Activated B cell treated with CpG ODN at 0.5 μM for 24 hours (primary cell): ENCODE measurements around the gene MAML3. TPM values are rescaled to one million over a fixed set of nuclear protein-coding genes. Genes with fewer than 3 reads are reported as not detected.

ENCODE experiments used
- ATAC-seq: fragments of 200-7000 bp; cut with Tn5 transposase; one replicate; pipeline ENCODE4 v1.10.0; 2021; ENCODE audit warnings: low read depth, mild to moderate bottlenecking, moderate library complexity
- CTCF ChIA-PET: fragments of 350-600 bp; sonication (Branson Sonifier 250); formaldehyde crosslinking; loops from one replicate; lab custom pipeline; 2021; ENCODE audit warnings: antibody characterized with exemption; lab: Charles Lee
- POLR2A ChIA-PET: fragments of 350-600 bp; sonication (Branson Sonifier 250); formaldehyde crosslinking; loops from one replicate; lab custom pipeline; 2021; ENCODE audit warnings: antibody characterized with exemption; lab: Charles Lee
- DNase-seq: peaks from one replicate; pipeline ENCODE4 v3.0.0; 2022
- H3K27ac Mint-ChIP-seq: one replicate; pipeline ENCODE4 v1.8.0; 2020; ENCODE audit warnings: mixed read lengths
- H3K27me3 Mint-ChIP-seq: one replicate; pipeline ENCODE4 v1.8.0; 2021; ENCODE audit warnings: mixed read lengths
- H3K36me3 Mint-ChIP-seq: one replicate; pipeline ENCODE4 v1.8.0; 2021; ENCODE audit warnings: low read depth, mixed read lengths
- H3K4me1 Mint-ChIP-seq: one replicate; pipeline ENCODE4 v1.8.0; 2021; ENCODE audit warnings: mixed read lengths
- H3K4me3 Mint-ChIP-seq: one replicate; pipeline ENCODE4 v1.8.0; 2020; ENCODE audit warnings: mild to moderate bottlenecking, mixed read lengths
- H3K9me3 Mint-ChIP-seq: one replicate; pipeline ENCODE4 v1.8.0; 2020; ENCODE audit warnings: mixed read lengths
- intact Hi-C: fragments of 100-400 bp; cut with micrococcal nuclease; formaldehyde crosslinking; loops from one replicate; pipeline ENCODE4 v1.15.1; 2024
- total RNA-seq: library from RNA; stranded (reverse); gene quantifications from 2 replicates; pipeline ENCODE4 v1.2.3, GENCODE V29; 2022
- TF ChIP-seq, protein P1 (sequence below): fragments of 200-600 bp; IDR thresholded peaks from one replicate; pipeline ENCODE4 v1.8.0; 2022; ENCODE audit warnings: antibody characterized with exemption, mild to moderate bottlenecking

MAML3 gene
- total RNA-seq, 1 donor from 2014 or later: 2.6 TPM

- TF ChIP-seq, protein P1, sequence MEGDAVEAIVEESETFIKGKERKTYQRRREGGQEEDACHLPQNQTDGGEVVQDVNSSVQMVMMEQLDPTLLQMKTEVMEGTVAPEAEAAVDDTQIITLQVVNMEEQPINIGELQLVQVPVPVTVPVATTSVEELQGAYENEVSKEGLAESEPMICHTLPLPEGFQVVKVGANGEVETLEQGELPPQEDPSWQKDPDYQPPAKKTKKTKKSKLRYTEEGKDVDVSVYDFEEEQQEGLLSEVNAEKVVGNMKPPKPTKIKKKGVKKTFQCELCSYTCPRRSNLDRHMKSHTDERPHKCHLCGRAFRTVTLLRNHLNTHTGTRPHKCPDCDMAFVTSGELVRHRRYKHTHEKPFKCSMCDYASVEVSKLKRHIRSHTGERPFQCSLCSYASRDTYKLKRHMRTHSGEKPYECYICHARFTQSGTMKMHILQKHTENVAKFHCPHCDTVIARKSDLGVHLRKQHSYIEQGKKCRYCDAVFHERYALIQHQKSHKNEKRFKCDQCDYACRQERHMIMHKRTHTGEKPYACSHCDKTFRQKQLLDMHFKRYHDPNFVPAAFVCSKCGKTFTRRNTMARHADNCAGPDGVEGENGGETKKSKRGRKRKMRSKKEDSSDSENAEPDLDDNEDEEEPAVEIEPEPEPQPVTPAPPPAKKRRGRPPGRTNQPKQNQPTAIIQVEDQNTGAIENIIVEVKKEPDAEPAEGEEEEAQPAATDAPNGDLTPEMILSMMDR: no peak
- POLR2A ChIA-PET: no interaction called here
- intact Hi-C loops: no loop called here
- H3K4me1 Mint-ChIP-seq: peaks cover 29% of the 10 kb centered on the region
- DNase-seq: no peak
- H3K27ac Mint-ChIP-seq: no peak overlapping the region
- H3K9me3 Mint-ChIP-seq: no peaks in the 10 kb centered on the region
- no peaks in the 10 kb centered on the region for H3K36me3 Mint-ChIP-seq
- H3K4me3 Mint-ChIP-seq: no peak overlapping the region
- peaks cover 9% of the 10 kb centered on the region for H3K27me3 Mint-ChIP-seq
- no peak for ATAC-seq
- CTCF ChIA-PET: no interaction called here
These were observed 42.7 kb downstream of the MAML3 start for GRCh38 chr4:140111256-140111655.

GRCh38 chr4:140110542-140111215 is 43.3 kb downstream of the MAML3 start:
- TF ChIP-seq, protein P1: no peak
- peaks cover 26% of the 10 kb centered on the region for H3K4me1 Mint-ChIP-seq
- H3K4me3 Mint-ChIP-seq: no peak overlapping the region
- intact Hi-C loops: no loop called here
- DNase-seq (no peak), ATAC-seq (no peak)
- no peaks in the 10 kb centered on the region for H3K9me3 Mint-ChIP-seq
- H3K27ac Mint-ChIP-seq: no peak overlapping the region
- POLR2A ChIA-PET: no interaction called here
- CTCF ChIA-PET: no interaction called here
- H3K27me3 Mint-ChIP-seq: peaks cover 8% of the 10 kb centered on the region
- no peaks in the 10 kb centered on the region for H3K36me3 Mint-ChIP-seq

DNA sequence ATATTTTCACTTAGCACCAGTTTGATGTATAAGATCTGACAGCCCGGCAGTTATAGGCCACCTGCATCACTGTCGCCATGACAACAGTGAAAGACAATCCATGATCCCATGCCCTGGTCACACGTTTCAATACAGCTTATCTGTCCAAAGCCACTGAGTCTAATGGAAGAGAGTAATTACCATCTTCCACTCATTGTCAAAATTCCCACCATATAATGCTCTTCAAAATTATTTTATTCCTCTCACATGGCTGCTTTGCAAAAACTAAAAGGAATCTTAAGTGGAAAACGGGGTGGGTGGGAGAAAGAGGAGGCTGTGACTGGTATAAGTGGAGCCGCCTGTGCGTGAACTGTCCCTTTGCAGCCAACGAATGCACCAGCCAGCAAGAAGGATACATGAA is 44.2 kb downstream of the MAML3 start:
- H3K27me3 Mint-ChIP-seq: peaks cover 8% of the 10 kb centered on the region
- ATAC-seq: no peak
- ChIA-PET POLR2A (no interaction called here), CTCF (interaction anchor here (0.6 kb wide), 1 partner anchor 143 kb away, joined by 3 read pairs; no protein-coding TSS in a partner anchor)
- TF ChIP-seq, protein P1: no peak
- no peaks in the 10 kb centered on the region for H3K9me3 Mint-ChIP-seq
- peaks cover 19% of the 10 kb centered on the region for H3K4me1 Mint-ChIP-seq
- intact Hi-C loops: no loop called here
- no peak for DNase-seq
- H3K27ac Mint-ChIP-seq: no peak overlapping the region
- H3K4me3 Mint-ChIP-seq: no peak overlapping the region
- H3K36me3 Mint-ChIP-seq: no peaks in the 10 kb centered on the region

GRCh38 chr4:140109292-140109691 is 44.7 kb downstream of the MAML3 start:
- ChIA-PET CTCF (interaction anchor here (0.6 kb wide), 1 partner anchor 144 kb away, joined by 3 read pairs; no protein-coding TSS in a partner anchor), POLR2A (no interaction called here)
- H3K4me3 Mint-ChIP-seq: no peak overlapping the region
- TF ChIP-seq, protein P1: no peak
- peaks cover 17% of the 10 kb centered on the region for H3K4me1 Mint-ChIP-seq
- ATAC-seq: no peak
- H3K27ac Mint-ChIP-seq: no peak overlapping the region
- intact Hi-C loops: no loop called here
- H3K9me3 Mint-ChIP-seq: no peaks in the 10 kb centered on the region
- H3K27me3 Mint-ChIP-seq: peaks cover 8% of the 10 kb centered on the region
- H3K36me3 Mint-ChIP-seq: no peaks in the 10 kb centered on the region
- DNase-seq: no peak

GRCh38 chr4:140108713-140109230 is 45.2 kb downstream of the MAML3 start:
- H3K27ac Mint-ChIP-seq: no peak overlapping the region
- H3K9me3 Mint-ChIP-seq: no peaks in the 10 kb centered on the region
- H3K27me3 Mint-ChIP-seq: peaks cover 8% of the 10 kb centered on the region
- no peaks in the 10 kb centered on the region for H3K36me3 Mint-ChIP-seq
- peaks cover 17% of the 10 kb centered on the region for H3K4me1 Mint-ChIP-seq
- ChIA-PET CTCF (no interaction called here), POLR2A (no interaction called here)
- no peak overlapping the region for H3K4me3 Mint-ChIP-seq
- DNase-seq (no peak), ATAC-seq (no peak)
- intact Hi-C loops: no loop called here
- TF ChIP-seq, protein P1: no peak
